ENCODE data around the gene CEP112. TPM values are rescaled to one million over a fixed set of nuclear protein-coding genes. Genes with fewer than 3 reads are reported as not detected.

The CEP112 gene
- total RNA-seq, 1 donor from 2014 or later = 1.3 TPM

GRCh38 chr17:65762973-65763372 is 429.0 kb downstream of the CEP112 start:
- intact Hi-C loops (cut with micrococcal nuclease) = no loop called here
- no peaks in the 10 kb centered on the region for H3K36me3 Mint-ChIP-seq (ENCODE audit: low read depth)

GRCh38 chr17:65759532-65759931 is 432.4 kb downstream of the CEP112 start:
- Mint-ChIP-seq H3K9me3 (peaks cover 8% of the 10 kb centered on the region), H3K4me3 (no peak overlapping the region), H3K27me3 (peaks cover 10% of the 10 kb centered on the region), H3K36me3 (ENCODE audit: low read depth) (no peaks in the 10 kb centered on the region), H3K4me1 (no peaks in the 10 kb centered on the region), H3K27ac (no peak overlapping the region)
- no peak for DNase-seq
- intact Hi-C loops (cut with micrococcal nuclease) = no loop called here

More at GRCh38 chr17:65762973-65763372, 429.0 kb downstream of the CEP112 start:
- no peak for DNase-seq
- Mint-ChIP-seq H3K9me3 (peaks cover 3% of the 10 kb centered on the region), H3K4me1 (no peaks in the 10 kb centered on the region), H3K27me3 (peaks cover 17% of the 10 kb centered on the region), H3K4me3 (no peak overlapping the region), H3K27ac (no peak overlapping the region)

GRCh38 chr17:65756760-65757159 is 435.2 kb downstream of the CEP112 start:
- Mint-ChIP-seq H3K36me3 (ENCODE audit: low read depth) (no peaks in the 10 kb centered on the region), H3K4me3 (no peak overlapping the region), H3K9me3 (peaks cover 8% of the 10 kb centered on the region), H3K27ac (no peak overlapping the region), H3K27me3 (peaks cover 3% of the 10 kb centered on the region), H3K4me1 (no peaks in the 10 kb centered on the region)
- intact Hi-C loops (cut with micrococcal nuclease) = no loop called here
- DNase-seq = no peak

DNA sequence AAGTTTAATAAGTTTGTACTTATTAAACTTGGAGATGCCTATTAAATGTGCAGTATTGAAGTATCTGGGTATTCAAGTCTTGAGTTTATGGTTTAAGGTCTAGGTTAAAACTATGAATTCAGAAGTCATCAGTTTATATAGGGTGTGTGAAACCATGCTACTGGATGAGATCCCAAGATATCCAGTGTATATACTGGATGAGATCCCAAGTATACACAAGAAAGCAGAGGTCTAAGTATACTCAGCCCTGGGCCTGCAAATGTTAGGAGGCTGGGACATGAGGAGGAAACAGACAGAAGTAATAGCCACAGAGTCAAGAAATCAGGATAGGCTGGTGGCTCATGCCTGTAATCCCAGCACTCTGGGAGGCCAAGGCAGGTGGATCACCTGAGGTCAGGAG is 436.1 kb downstream of the CEP112 start:
- Mint-ChIP-seq H3K27me3 (no peaks in the 10 kb centered on the region), H3K4me3 (no peak overlapping the region), H3K27ac (no peak overlapping the region), H3K4me1 (peaks cover 4% of the 10 kb centered on the region), H3K36me3 (ENCODE audit: low read depth) (no peaks in the 10 kb centered on the region), H3K9me3 (peaks cover 8% of the 10 kb centered on the region)
- DNase-seq = no peak
- intact Hi-C loops (cut with micrococcal nuclease) = no loop called here

GRCh38 chr17:65754630-65755029 is 437.3 kb downstream of the CEP112 start:
- intact Hi-C loops (cut with micrococcal nuclease) = no loop called here
- Mint-ChIP-seq H3K27ac (no peak overlapping the region), H3K27me3 (no peaks in the 10 kb centered on the region), H3K9me3 (peaks cover 8% of the 10 kb centered on the region), H3K36me3 (ENCODE audit: low read depth) (no peaks in the 10 kb centered on the region), H3K4me3 (no peak overlapping the region), H3K4me1 (peaks cover 8% of the 10 kb centered on the region)
- DNase-seq = no peak

- intact Hi-C loops (cut with micrococcal nuclease) = no loop called here
- Mint-ChIP-seq H3K4me1 (peaks cover 8% of the 10 kb centered on the region), H3K4me3 (no peak overlapping the region), H3K27me3 (no peaks in the 10 kb centered on the region), H3K27ac (no peak overlapping the region), H3K36me3 (ENCODE audit: low read depth) (no peaks in the 10 kb centered on the region), H3K9me3 (peaks cover 8% of the 10 kb centered on the region)
- DNase-seq = no peak
Observed at GRCh38 chr17:65754081-65754480, 437.9 kb downstream of the CEP112 start.

DNA sequence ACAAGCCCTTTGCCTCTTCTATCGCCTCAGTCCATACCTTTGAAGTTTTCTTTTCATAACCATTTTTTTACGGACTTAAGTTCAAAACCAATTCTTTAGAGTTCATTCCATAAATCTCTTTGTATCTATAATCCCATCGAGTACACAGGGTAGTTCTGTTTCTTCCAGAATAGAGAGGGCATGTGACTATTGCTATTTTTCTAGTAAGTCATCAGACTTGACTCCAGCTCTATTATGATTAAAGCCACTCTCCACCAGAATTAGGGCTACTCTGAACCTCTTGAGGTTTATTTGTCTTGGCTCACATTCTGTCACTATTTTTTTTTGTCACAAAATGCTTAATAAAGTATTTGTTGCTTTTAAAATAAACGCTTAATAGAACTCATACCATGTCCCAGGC is 438.6 kb downstream of the CEP112 start:
- H3K27me3 Mint-ChIP-seq = no peaks in the 10 kb centered on the region
- H3K27ac Mint-ChIP-seq = no peak overlapping the region
- peaks cover 8% of the 10 kb centered on the region for H3K4me1 Mint-ChIP-seq
- H3K36me3 Mint-ChIP-seq (ENCODE audit: low read depth) = no peaks in the 10 kb centered on the region
- intact Hi-C loops (cut with micrococcal nuclease) = no loop called here
- peaks cover 8% of the 10 kb centered on the region for H3K9me3 Mint-ChIP-seq
- no peak overlapping the region for H3K4me3 Mint-ChIP-seq
- no peak for DNase-seq

GRCh38 chr17:65751263-65751662 is 440.7 kb downstream of the CEP112 start:
- Mint-ChIP-seq H3K36me3 (ENCODE audit: low read depth) (no peaks in the 10 kb centered on the region), H3K4me1 (peaks cover 8% of the 10 kb centered on the region)
- intact Hi-C loops (cut with micrococcal nuclease) = no loop called here

DNA sequence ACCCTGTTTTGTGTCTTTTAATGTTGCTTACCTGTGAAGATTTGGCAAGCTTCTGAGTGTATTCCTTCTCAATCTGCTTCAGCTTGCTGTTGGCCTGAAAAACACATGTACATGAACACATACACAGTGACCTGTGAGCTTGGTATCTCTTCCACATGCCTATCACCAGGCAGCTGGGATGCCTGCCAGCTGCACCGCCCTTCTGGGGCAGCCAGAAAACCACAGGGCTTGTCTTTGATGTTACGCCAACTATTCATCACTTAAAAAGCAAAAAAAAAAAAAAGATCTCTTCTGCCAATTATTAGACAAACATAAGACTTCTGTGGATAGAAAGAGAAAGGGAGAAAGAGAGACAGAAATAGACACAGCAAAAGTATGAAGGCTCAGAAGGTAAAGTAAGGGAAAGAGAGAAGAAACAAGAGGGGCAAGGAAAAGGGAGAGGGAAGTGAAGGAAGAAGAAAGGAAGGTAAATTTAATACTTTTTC is 441.3 kb downstream of the CEP112 start:
- H3K9me3 Mint-ChIP-seq = peaks cover 6% of the 10 kb centered on the region
- DNase-seq = peak; percentile 61
- H3K36me3 Mint-ChIP-seq (ENCODE audit: low read depth) = no peaks in the 10 kb centered on the region
- intact Hi-C loops (cut with micrococcal nuclease) = no loop called here
- peaks cover 8% of the 10 kb centered on the region for H3K4me1 Mint-ChIP-seq
- no peaks in the 10 kb centered on the region for H3K27me3 Mint-ChIP-seq
- no peak overlapping the region for H3K27ac Mint-ChIP-seq
- H3K4me3 Mint-ChIP-seq = no peak overlapping the region

More at GRCh38 chr17:65751263-65751662, 440.7 kb downstream of the CEP112 start:
- H3K27ac Mint-ChIP-seq = no peak overlapping the region
- H3K9me3 Mint-ChIP-seq = peaks cover 8% of the 10 kb centered on the region
- DNase-seq = no peak
- H3K4me3 Mint-ChIP-seq = no peak overlapping the region
- no peaks in the 10 kb centered on the region for H3K27me3 Mint-ChIP-seq

- intact Hi-C loops (cut with micrococcal nuclease) = no loop called here
- Mint-ChIP-seq H3K4me1 (peaks cover 8% of the 10 kb centered on the region), H3K4me3 (no peak overlapping the region), H3K36me3 (ENCODE audit: low read depth) (no peaks in the 10 kb centered on the region), H3K27ac (no peak overlapping the region), H3K27me3 (no peaks in the 10 kb centered on the region), H3K9me3 (peaks cover 1% of the 10 kb centered on the region)
- no peak for DNase-seq
Observed at GRCh38 chr17:65750166-65750565, 441.8 kb downstream of the CEP112 start.

- no peaks in the 10 kb centered on the region for H3K27me3 Mint-ChIP-seq
- H3K4me3 Mint-ChIP-seq = no peak overlapping the region
- intact Hi-C loops (cut with micrococcal nuclease) = no loop called here
- H3K36me3 Mint-ChIP-seq (ENCODE audit: low read depth) = no peaks in the 10 kb centered on the region
- no peaks in the 10 kb centered on the region for H3K9me3 Mint-ChIP-seq
- no peak for DNase-seq
- no peak overlapping the region for H3K27ac Mint-ChIP-seq
- peaks cover 8% of the 10 kb centered on the region for H3K4me1 Mint-ChIP-seq
Observed at GRCh38 chr17:65749479-65749878, 442.5 kb downstream of the CEP112 start.

GRCh38 chr17:65745241-65745640 is 446.7 kb downstream of the CEP112 start:
- H3K4me1 Mint-ChIP-seq = peaks cover 11% of the 10 kb centered on the region
- no peaks in the 10 kb centered on the region for H3K36me3 Mint-ChIP-seq (ENCODE audit: low read depth)
- H3K27me3 Mint-ChIP-seq = no peaks in the 10 kb centered on the region
- no peaks in the 10 kb centered on the region for H3K9me3 Mint-ChIP-seq
- DNase-seq = no peak
- H3K4me3 Mint-ChIP-seq = no peak overlapping the region
- H3K27ac Mint-ChIP-seq = no peak overlapping the region
- intact Hi-C loops (cut with micrococcal nuclease) = no loop called here

GRCh38 chr17:65743308-65743655 is 448.7 kb downstream of the CEP112 start:
- no peaks in the 10 kb centered on the region for H3K9me3 Mint-ChIP-seq
- H3K36me3 Mint-ChIP-seq (ENCODE audit: low read depth) = no peaks in the 10 kb centered on the region
- no peak overlapping the region for H3K4me3 Mint-ChIP-seq
- DNase-seq = no peak
- peaks cover 9% of the 10 kb centered on the region for H3K4me1 Mint-ChIP-seq
- no peaks in the 10 kb centered on the region for H3K27me3 Mint-ChIP-seq
- H3K27ac Mint-ChIP-seq = no peak overlapping the region
- intact Hi-C loops (cut with micrococcal nuclease) = no loop called here

- Mint-ChIP-seq H3K4me1 (peaks cover 9% of the 10 kb centered on the region), H3K4me3 (no peak overlapping the region), H3K36me3 (ENCODE audit: low read depth) (no peaks in the 10 kb centered on the region), H3K27ac (no peak overlapping the region), H3K9me3 (no peaks in the 10 kb centered on the region), H3K27me3 (no peaks in the 10 kb centered on the region)
- intact Hi-C loops (cut with micrococcal nuclease) = no loop called here
- DNase-seq = no peak
Observed at GRCh38 chr17:65742403-65743307, 449.3 kb downstream of the CEP112 start.

All from activated CD4-positive, alpha-beta T cell treated with anti-CD3 and anti-CD28 coated beads, Interleukin-2, amount 10 ng/mL, durations not matched to agents 24 days and 14 days (primary cell).